HL-60 (cell line): Measurements from ENCODE around the gene PKP1.

Experiments
- DNase-seq, 2 experiments: peaks; one replicate each; pipeline ENCODE4 v3.0.0-alpha.2; 2010 to 2020; ENCODE audit warnings: low read depth in 1 of 2, low spot score in 1 of 2
- H3K27ac ChIP-seq: fragments of 250-450 bp; sonication (Bioruptor Pico); replicated peaks from 2 replicates; pipeline ENCODE4 v1.5.1; 2020; ENCODE audit warnings: mild to moderate bottlenecking, moderate library complexity
- H3K27me3 ChIP-seq: fragments of 250-450 bp; sonication (Bioruptor Pico); 2 replicates; pipeline ENCODE4 v1.5.1; 2021; ENCODE audit warnings: mild to moderate bottlenecking, moderate library complexity; ENCODE audit not compliant: insufficient read depth, poor library complexity, severe bottlenecking
- H3K4me3 ChIP-seq: replicated peaks from 2 replicates; pipeline ENCODE4 v1.5.1; 2011; ENCODE audit warnings: mild to moderate bottlenecking, control low read depth, low read length; ENCODE audit not compliant: insufficient read depth
- GABPA ChIP-seq: IDR thresholded peaks from 2 replicates; pipeline ENCODE4 v1.6.1; 2012; ENCODE audit warnings: low read depth
- POLR2AphosphoS5 ChIP-seq: IDR thresholded peaks from 2 replicates; pipeline ENCODE4 v1.6.1; 2012; ENCODE audit warnings: low read depth
- REST ChIP-seq: IDR thresholded peaks from 2 replicates; pipeline ENCODE4 v1.6.1; 2012; ENCODE audit warnings: low read depth; ENCODE audit not compliant: insufficient replicate concordance
- SPI1 ChIP-seq: IDR thresholded peaks from 2 replicates; pipeline ENCODE4 v1.6.1; 2012; ENCODE audit warnings: low read depth, mild to moderate bottlenecking, borderline replicate concordance
- TF ChIP-seq, protein P1 (sequence below): IDR thresholded peaks from one replicate; pipeline ENCODE4 v1.5.1; 2011; ENCODE audit warnings: low read length, control low read depth, inconsistent platforms; ENCODE audit not compliant: insufficient read depth

PKP1 gene

DNA sequence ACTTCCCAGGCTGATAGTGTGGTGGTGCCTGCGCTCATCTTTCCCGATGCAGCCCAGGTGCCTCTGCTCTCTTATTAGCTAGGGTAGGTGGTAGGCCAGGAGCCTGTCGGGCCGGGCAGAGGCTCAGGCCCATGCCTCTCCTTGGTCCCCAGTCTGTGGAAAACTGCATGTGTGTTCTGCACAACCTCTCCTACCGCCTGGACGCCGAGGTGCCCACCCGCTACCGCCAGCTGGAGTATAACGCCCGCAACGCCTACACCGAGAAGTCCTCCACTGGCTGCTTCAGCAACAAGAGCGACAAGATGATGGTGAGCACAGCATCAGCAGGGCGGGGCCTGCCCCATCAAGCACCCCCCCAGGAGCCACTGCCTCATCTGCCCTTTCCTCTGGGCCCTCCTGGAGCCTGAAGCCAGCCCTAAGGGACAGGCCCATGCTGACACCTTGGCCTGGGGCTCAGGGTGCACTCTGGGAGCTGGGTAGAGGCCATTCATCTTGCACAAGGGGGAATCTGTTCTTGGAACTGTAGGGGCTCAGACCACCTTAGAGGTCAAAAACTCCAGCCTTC lies 38.6 kb downstream of the PKP1 start:
- DNase-seq: no peak
- Histone ChIP-seq H3K4me3 (no peak overlapping the region), H3K27me3 (no peaks in the 10 kb centered on the region), H3K27ac (no peak overlapping the region)
- TF ChIP-seq, protein P1, sequence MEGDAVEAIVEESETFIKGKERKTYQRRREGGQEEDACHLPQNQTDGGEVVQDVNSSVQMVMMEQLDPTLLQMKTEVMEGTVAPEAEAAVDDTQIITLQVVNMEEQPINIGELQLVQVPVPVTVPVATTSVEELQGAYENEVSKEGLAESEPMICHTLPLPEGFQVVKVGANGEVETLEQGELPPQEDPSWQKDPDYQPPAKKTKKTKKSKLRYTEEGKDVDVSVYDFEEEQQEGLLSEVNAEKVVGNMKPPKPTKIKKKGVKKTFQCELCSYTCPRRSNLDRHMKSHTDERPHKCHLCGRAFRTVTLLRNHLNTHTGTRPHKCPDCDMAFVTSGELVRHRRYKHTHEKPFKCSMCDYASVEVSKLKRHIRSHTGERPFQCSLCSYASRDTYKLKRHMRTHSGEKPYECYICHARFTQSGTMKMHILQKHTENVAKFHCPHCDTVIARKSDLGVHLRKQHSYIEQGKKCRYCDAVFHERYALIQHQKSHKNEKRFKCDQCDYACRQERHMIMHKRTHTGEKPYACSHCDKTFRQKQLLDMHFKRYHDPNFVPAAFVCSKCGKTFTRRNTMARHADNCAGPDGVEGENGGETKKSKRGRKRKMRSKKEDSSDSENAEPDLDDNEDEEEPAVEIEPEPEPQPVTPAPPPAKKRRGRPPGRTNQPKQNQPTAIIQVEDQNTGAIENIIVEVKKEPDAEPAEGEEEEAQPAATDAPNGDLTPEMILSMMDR: no peak

DNA sequence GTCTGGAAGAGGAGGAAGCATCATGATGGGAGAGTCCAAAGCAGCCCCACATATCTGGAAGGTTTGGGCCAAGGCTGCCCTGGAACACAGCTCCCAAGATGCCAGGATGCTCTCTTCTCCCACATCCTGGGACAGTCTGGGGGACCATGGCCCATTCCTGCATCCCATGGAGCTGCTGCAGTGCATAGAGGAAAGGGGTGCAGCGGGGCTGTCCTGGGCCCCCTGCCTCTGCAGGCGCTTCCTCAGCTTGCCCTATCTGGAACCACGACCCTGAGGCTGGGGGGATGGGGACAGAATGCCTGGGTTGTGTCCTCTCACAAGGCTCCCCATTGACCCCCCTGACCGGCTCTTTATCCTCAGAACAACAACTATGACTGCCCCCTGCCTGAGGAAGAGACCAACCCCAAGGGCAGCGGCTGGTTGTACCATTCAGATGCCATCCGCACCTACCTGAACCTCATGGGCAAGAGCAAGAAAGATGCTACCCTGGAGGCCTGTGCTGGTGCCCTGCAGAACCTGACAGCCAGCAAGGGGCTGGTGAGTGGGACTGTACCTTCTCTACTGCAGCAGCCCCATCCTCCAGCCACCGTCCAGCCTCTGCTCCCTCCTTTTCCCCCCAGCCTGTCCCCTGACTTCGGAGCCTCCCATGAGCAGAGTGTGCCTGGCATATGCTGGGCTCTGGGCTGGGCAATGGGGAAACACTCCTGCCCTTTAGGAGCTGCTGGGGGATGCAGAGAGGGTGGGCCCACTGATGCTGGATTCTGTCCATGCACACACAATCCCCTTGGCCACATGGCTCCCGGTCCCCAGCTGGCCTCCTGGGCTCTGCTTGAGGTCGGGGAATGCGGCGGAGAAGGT lies 39.6 kb downstream of the PKP1 start:
- H3K27ac ChIP-seq: no peak overlapping the region
- TF ChIP-seq REST: no peak
- TF ChIP-seq, protein P1: no peak
- DNase-seq: no peak
- H3K27me3 ChIP-seq: no peaks in the 10 kb centered on the region
- H3K4me3 ChIP-seq: no peak overlapping the region

GRCh38 chr1:201324306-201324705 lies 41.0 kb downstream of the PKP1 start:
- no peak overlapping the region for H3K27ac ChIP-seq
- H3K4me3 ChIP-seq: no peak overlapping the region
- TF ChIP-seq REST: no peak
- TF ChIP-seq, protein P1: no peak
- no peak for TF ChIP-seq SPI1
- TF ChIP-seq GABPA: no peak
- TF ChIP-seq POLR2AphosphoS5: no peak
- DNase-seq: no peak
- H3K27me3 ChIP-seq: no peaks in the 10 kb centered on the region
